GM19395 (cell line): ENCODE results near the gene ABLIM1.
"Not testable (repeated sequence)": the region's sequence is repeated elsewhere in the genome, so short reads cannot be mapped to it uniquely, and the experiment has no call there.

ENCODE experiments used
- ATAC-seq: cut with Tn5 transposase; IDR thresholded peaks from one replicate; pipeline ENCODE4 v1.9.1; 2021; ENCODE audit warnings: mild to moderate bottlenecking, moderate library complexity; ENCODE audit not compliant: unreplicated experiment

The ABLIM1 gene

DNA sequence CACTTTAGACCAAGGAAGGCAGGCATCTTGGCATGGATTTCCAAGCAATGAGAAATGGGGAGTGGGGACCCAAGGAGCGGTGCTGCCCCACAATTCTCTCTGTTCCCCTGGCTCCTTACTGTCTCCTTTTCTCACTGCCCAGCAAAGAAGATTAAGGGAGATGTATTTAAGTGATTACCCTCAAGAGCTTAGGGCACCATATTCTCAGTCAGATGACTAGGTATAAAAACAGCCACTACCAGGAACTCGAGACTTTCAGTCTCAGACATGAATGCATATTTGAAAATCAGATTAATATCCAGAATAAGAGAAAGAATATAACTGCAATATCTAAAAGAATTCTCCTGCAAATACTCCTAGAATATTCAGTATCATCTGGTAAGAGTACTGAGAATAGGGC, at the start of gene ABLIM1:
TSS of gene ABLIM1 (minus strand) at position 101 of the 400 bp plus-strand sequence. CDS start at position 26, 75 bp downstream.
- ATAC-seq, result no peak

DNA sequence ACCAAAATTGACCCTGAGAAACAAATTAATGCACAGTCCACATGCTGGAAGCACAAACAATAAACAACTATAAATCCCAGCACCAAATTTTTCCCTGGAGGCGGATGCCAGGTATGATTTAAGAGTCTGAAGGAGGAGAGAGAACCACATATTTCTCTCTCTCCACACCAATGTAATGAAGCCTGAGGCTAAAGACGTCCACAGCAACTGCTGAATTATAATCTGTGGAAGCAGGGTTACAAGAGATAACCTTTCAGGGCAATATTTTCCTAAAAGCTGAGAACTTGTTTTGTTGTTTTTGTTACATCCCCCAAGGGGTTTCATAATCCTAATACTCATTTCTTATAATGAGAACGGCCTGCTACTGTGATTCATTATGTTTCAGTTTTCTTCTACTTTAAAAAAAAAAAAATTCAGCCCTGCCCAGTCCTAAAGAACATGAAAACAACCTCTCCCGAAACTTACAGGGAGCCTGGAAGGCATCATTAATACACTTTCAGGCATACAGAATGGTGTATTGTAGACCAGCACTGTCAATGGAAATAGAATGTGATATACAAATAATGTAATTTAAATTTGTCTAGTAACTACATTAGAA, 48.5 kb upstream of the ABLIM1 start:
- ATAC-seq, result no peak

DNA sequence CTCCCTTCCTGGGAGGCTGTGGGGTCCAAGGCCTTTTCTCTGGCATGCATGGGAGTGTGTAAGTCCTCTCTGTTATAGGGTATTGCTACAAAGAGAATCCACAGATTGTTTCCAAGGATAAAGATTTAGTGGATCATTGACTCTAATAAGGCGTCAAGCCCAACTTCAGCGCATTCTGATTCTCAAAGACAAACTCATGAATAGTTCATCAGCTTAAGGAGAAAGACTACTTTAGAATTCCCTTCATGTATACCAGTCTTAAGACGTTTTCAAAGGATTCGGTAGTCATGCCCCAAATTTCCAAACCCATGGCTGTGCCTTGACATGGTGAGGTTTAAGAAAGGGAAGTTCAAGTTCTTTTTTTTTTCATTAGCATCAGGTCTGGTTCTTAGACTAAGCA, 46.6 kb upstream of the ABLIM1 start:
- no peak for ATAC-seq

DNA sequence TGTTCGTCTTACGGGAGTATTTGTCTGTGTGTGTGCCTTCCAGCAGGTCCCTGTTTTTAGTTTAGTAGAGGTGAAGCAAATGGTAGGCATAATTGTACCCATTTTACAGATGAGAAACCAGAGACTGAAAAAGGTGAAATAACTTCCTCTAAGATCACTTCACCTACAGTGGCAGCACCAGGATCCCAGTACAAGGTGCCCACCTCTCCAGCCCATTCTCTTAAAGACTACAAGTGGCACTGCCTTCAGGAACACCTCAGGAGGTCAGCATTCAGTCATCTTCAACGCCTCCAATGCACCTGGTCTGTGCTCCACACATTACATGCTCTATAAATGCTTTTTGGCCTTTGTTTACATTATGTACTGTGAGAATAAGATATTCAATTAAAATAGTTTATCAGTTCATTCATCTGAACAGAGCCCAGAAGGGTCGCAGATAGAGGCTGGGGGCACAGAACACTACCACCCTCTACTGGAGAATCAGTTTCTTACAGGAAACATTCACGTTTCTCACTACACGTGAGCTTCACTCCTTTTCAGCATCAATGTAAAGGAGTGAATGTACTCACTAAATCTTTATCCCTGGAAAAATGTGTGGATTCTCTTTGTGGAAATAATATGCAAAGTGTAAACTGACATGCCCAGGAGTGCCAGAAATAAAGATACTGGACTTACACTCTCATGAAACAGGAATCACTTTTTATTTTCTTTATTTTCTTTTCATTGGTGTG, 45.5 kb upstream of the ABLIM1 start:
- ATAC-seq, result no peak

DNA sequence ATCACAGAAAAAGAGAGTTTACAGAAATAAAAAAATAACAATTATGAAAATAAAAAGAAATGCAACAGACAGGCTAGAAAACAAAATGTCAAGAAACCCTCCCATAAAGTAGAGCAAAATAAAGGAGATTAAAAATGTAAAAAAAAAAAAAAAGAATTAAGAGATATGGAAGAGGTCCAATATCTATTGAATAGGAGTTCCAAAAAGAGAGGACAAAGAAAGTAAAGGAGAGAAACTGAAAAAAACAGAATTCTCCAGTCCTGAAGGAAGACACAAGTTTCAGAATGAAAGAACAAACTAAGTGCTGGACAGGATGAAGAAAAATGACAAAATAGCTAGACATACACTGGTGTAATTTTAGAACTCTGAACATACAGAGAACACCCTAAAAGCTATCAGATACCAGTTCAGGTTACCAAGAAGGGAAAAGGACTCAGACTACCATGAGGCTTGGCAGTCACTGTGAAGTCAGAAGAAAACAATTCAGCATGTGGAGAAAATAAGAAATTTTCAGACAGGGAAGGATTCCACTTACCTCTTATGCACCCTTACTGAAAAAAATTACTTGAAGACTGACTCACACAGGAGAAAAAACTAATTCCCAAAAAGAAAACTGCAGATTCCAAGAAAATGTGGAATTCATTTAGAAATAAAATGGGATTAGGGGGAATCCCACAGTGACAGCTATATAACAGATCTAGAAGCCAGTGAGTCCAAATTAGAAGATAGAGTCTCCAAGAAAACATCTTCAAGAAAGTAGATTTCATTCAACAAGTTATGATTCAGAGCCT, 40.4 kb upstream of the ABLIM1 start:
- no peak for ATAC-seq

DNA sequence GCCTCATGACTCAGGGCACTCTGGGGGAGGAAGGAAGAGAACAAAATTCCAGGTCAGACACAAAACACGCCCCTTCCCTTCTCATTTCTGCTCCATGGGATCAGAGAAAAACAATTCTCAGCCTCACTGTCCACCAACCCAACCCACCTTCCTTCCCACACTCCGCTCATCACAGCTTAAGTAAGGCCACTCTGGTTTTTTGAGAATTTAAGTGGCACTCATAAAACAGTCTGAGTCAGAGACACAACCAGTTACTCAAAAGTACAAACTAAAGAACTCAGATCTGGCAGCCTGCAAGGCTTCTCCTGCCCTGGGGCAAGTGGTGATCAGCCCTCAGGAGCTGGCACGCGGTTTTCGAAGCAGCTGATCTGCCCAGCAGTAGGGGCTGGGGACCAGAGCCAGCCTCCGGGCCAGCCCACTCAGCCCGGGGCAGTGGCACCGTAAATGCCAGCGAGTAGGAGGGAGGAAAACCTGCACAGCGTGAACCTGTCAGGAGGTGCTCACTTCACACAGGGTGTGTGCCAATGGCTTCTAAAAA, 39.1 kb upstream of the ABLIM1 start:
- ATAC-seq, result no peak

DNA sequence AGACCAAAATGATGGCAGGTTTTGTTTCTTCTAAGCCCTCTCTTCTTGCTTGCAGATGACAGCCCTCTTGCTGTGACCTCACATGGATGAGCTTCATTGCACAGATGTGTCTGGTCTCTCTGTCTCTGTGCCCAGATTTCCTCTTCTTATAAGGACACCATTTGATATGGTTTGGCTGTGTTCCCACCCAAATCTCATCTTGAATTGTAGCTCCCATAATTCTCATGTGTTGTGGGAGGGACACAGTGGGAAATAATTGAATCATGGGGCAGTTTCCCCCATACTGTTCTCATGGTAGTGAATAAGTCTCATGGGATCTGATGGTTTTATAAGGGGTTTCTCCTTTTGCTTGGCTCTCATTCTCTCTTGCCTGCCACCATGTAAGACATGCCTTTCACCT, 38.2 kb upstream of the ABLIM1 start:
- not testable (repeated sequence) for ATAC-seq

DNA sequence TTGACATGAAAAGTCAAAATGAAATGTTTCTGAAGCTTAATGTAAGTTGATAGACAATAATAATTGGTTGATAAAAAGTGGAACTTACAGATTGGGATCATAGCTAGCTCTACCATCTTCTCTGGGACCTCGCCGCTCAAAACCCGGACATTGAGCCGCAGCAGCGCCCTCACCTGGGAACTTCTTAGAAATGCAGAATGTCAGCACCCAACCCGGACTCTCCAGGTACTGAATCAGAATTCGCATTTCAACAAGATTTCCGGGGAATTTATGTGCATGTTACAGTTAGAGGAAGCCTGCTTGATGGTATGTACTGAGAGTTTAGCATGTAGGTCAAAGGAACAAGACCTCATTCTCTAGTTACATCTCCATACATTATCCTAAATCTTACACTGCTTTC, 36.7 kb upstream of the ABLIM1 start:
- peak; percentile 54 for ATAC-seq

DNA sequence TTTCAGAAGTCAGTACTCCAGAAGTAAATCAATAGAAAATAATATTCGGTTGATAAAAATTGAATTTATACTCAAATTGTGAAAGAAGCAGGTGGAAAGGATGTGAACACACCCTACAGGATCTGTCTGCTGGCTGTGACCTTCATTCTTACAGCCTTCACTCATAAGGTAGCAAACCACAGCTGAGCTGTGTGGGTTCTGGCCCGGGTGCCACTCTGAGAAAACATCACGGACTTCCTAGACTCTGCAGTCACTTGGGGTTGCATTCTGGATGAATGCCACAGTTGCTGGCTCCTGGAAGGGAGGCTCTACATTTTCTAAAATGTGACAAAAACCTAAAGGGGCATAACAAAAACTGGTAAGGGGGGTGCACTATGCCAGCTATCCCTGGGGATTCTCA, 36.0 kb upstream of the ABLIM1 start:
- ATAC-seq, result no peak

DNA sequence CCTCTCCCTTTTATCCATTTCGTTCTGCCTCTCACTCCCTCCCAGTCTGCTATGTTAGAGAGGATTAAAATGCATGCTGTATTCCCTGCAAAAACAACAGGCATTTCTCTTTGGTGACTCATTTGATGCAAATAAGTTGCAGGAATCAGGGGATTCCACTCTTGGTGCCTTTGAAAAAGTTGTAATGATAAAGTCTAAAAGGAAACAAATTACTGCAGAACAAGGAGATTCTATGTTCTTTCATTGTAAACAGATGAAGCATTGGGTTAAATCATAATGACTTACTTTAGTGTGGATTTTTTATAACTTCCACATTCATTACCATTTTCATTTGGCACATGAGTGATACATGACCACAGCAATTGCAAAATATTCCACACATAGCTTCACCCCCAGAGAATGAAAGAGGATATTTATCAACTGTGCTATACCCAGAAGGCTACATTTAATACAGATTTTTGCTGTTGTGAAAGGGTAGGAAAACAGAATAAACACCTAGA, 33.4 kb upstream of the ABLIM1 start:
- no peak for ATAC-seq

DNA sequence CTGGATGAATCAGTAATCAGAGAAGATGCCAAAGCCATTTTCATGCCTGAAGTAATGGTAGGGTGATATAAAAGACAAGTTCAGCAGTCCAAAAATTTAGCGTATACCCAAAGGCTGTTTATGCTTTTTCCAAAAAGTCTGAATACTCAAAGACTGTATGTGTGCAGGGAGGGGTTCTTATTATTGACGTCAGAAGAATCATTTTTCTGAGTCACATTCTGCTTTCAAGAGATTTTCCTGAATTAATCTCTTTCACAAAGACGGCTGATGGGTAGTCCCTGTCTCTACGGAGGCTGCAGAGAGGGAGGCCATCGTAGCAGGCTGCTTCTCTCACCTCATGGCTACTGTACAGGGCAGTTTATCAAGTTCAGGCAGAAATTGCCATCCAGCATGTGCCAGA, 30.7 kb upstream of the ABLIM1 start:
- no peak for ATAC-seq

DNA sequence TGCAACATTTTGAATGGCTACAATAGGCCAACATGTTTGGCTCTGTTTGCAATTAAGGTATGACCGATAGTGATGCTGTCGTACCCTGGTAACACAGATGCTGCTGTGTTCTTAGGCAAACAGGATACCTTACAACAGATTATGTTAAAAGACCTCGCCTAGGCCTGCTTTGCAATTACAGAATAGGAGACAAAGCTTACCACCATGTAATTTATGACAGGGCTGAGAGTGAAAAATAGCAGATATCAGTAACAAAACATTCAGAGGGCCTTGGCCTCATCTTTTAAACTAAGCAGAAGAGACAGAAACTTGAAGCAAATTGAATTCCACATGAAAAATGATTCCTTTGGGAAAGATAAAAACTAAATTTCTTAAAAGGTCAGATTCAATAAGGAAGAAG, 29.4 kb upstream of the ABLIM1 start:
- no peak for ATAC-seq

DNA sequence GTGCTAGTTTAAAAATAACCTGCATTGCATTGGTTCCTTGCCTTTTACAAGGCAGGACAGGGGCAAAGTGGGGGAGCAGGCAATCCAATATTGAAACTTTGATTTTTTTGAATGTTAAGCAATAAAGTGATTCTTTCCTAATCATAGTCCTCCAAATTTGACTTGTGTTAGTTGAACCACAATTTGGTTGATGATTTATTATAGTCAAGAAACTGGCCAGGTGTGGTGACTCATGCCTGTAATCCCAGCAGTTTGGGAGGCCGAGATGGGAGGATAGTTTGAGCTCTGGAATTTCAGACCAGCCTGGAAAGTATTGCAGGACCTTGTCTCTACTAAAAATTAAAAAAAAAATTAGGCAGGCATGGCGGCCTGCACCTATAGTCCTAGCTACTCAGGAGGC, 27.9 kb upstream of the ABLIM1 start:
- ATAC-seq, result no peak

DNA sequence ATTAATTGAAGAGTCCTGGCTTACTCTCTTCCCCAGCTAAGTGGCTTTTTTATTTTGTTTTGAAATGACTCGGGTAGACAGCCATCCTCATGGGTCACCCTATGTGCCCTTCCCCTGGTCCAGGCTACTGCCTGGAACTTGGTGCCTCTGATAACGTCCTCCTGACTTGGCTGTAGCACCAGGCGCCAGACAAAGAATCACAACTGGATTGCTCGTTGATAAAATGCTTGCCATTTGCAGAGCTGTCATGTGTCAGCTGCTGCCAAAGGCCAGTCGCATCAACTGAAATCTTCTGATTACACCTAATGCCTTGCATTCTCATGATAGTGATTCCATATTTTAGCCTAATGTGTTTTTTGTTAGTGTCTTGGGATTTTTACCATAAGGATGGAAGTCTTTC, 27.4 kb upstream of the ABLIM1 start:
- ATAC-seq, result no peak

DNA sequence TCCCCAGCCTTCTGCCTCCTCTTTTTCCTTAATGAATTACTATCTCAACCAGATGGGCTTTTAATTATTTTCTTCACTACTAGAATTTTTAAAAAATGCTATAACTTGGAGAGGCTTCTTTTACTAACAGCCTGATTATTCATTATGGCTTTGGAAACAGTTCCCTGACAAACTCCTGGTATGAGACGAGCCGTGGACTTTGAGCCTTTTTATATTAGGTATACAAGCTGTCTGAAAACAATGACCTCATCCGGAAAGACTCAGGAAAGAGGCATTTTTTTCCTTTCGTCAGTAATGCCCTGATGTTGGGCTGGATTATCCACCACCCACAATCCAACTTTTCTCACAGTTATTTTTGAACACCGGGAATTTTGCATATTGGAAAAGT, 26.7 kb upstream of the ABLIM1 start:
- no peak for ATAC-seq

DNA sequence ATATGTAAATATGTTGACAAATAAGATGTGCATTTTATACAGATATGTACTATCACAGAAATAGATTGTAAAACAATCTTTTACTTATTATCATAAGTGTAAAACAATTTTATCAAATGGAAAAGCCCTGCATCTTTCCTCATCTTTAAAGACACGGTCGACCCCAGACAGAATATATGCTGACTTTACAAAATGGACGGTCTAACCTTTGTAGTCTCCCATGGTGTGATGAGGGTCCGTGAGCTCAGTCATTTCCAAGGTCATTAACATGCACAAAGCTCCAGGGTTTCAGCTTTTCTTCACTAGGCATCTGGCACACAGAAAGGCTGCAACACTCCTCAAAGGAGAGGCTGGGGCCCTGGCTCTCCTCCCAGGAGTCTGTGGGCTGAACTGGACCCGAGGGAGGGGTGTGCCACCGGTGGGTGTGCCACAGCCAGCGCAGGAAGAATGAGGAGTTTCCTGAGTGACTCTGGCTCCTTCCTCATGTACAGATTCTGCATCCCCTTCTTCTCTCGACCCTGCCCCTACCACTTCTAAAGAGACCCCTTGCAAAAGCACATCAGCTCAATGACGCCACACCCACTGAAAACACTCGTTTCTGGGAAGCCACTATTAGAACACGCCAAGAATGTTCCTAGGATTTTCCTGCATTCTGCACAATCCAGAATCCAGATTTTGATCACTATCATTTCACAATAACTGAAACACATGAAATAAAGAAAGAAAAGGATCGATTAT, 26.2 kb upstream of the ABLIM1 start:
- no peak for ATAC-seq

DNA sequence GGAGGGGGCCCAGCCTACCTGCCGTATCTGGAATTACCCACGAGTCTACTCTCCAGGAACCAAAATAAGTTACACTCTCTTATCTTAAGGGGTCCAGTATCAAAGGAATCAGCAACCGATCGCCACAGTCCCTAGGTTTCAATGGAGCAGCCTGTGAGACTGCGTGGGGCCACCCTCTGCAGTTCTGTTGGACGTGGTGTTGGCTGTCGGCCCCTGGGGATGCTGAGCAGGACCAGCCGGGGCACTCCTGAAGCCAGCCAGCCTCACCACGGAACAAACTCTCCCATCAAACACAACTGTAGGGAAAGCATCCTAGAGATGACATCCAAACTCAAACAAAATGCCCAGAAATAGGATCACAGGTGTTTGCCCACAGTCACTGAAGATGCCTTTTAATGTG, 25.5 kb upstream of the ABLIM1 start:
- ATAC-seq, result no peak

DNA sequence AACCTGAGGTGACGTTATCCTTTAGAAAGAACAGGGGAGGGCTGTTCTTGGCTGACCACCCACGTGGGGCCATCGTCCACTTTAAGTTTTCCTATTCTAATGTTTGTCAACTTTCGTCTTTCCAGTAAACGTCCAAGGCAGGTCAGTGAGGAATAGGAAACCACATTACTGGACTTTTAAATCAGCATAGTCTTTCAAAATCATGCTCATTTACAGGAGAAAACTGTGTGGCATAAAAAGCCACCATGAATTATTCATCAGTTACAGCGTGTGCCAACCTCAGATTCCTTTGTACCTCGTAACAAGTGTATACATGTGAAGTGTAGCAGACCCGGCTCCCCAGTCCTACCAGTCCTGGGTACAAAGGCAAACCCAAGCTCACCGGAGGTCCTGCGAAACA, 25.1 kb upstream of the ABLIM1 start:
- no peak for ATAC-seq

DNA sequence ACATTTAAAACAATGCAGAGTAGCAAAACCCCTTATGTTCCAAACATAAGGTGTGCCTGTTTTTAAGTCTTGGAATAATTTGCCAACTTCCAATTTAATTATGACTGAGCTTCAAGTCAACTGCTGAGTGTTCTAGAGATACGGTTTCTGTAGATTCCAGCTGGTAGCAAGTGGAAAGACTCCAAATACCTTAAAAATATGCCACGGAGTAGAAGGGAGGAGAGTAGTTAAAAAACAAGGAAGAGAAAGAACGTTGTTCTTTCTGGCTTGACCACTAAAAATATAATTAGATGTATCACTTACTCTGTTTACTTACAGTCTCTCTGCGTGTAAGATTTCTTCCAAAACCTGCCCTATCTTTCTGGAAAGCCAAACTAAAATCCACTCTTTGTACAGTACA, 24.5 kb upstream of the ABLIM1 start:
- no peak for ATAC-seq

DNA sequence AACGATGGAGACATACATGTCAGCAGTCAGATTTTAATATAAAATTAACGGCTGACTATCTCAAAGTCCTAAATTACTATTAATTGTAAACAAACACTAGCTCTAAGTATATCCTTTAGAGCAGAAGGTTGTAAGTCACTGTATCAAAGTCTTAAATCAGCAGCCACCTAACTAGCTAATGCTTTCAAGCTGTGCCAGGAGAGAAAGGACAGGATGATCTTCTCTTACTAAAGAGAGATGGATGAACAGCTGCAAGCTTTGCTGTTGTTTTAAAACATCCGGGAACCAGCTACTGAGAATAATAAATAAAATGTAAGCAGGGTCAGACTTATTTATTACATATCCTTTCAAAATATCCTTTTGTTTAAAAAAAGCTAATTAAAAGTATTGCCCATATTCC, 24.0 kb upstream of the ABLIM1 start:
- no peak for ATAC-seq

DNA sequence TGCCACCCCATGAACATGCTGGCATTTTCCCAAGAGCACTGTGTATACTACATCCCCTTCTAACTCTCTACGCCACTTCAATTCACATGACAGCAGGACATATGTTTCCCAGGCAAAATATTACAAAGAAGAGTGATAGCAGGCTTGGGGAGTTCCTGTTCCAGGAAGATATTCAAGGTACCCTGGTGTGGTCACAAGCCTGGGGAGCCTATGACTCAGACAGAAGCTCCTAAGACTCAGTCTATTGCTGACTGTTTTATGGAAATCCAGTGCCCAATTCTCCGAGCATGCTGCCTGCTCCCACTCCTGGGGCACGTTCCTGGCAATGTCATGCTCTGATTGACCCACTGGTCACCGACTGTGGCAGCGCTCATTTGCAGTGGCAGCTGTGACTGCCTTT, 23.5 kb upstream of the ABLIM1 start:
- ATAC-seq, result no peak
